ENCODE measurements around the gene TMEM169. TPM values are rescaled to one million over a fixed set of nuclear protein-coding genes. Genes with fewer than 3 reads are reported as not detected.

The TMEM169 gene
- total and polyA plus RNA-seq, 9 of the 15 experiments (the other 6 are each of a cell fraction or from before 2014, with no cell fraction given): 0.01 to 0.09 (median 0.04) TPM; not detected in 5

GRCh38 chr2:216142540-216142939, 60.8 kb downstream of the TMEM169 start:
- BruUV-seq (replicated peaks): no TSS peak
- 100% methylated on average over 1 of the region's 1 CpG for WGBS (ENCODE audit: insufficient coverage, low coverage, missing lambda C conversion rate)
- CTCF ChIA-PET (ENCODE audit: low intra/inter-chr PET ratio): no interaction called here
- TF ChIP-seq E2F5 (CRISPR knock-in tag; IDR thresholded peaks at IDR 0.05): no peak
- TF ChIP-seq MNT (conservative IDR thresholded peaks at IDR 0.05): no peak
- no peak for TF ChIP-seq CHD1 (IDR thresholded peaks at IDR 0.05; ENCODE audit: low read length)
- TF ChIP-seq NFXL1 (CRISPR knock-in tag; IDR thresholded peaks at IDR 0.05): no peak
- TF ChIP-seq CLOCK (CRISPR knock-in tag; IDR thresholded peaks at IDR 0.05; ENCODE audit: borderline replicate concordance): no peak
- TF ChIP-seq ZNF311 (CRISPR knock-in tag; IDR thresholded peaks at IDR 0.05): no peak
- TF ChIP-seq SIN3B (IDR thresholded peaks at IDR 0.05; ENCODE audit: low read depth): no peak
- TF ChIP-seq ZNF41 (CRISPR knock-in tag; conservative IDR thresholded peaks at IDR 0.05): no peak
- Histone ChIP-seq H3K9me3 (replicated peaks; ENCODE audit: control insufficient read depth, insufficient read depth, low read depth, low read length) (no peaks in the 10 kb centered on the region), H3K9ac (ENCODE audit: insufficient read depth in 1 of 2, low read depth in 2 of 2, low read length in 2 of 2) (no peak overlapping the region), H3K4me3 (no peak overlapping the region), H2AFZ (ENCODE audit: low read depth, low read length) (no peak overlapping the region), H3K27ac (ENCODE audit: extremely low read depth, low read depth, low read length) (no peak overlapping the region), H3K27me3 (ENCODE audit: control insufficient read depth in 2 of 2, insufficient read depth in 2 of 2, low read length in 2 of 2) (no peaks in the 10 kb centered on the region), H3K4me1 (replicated peaks in 1 of 2; ENCODE audit: control insufficient read depth in 2 of 2, insufficient read depth in 2 of 2, low read length in 2 of 2) (no peaks in the 10 kb centered on the region), H3K4me2 (ENCODE audit: insufficient read depth, low read length) (no peak overlapping the region), H3K79me2 (ENCODE audit: control insufficient read depth, insufficient read depth, low read length) (no peaks in the 10 kb centered on the region; the same call in 2 of the 3 replicates), H3K9me1 (ENCODE audit: control insufficient read depth, insufficient read depth, low read length) (no peaks in the 10 kb centered on the region), H3K36me3 (ENCODE audit: control insufficient read depth, insufficient read depth, low read length) (peaks cover 97% of the 10 kb centered on the region), H4K20me1 (replicated peaks; ENCODE audit: control insufficient read depth, insufficient read depth, low read length) (no peaks in the 10 kb centered on the region)
- in situ Hi-C loops (cut with MboI): no loop called here
- no peak for FAIRE-seq
- no peak for ATAC-seq
- POLR2A ChIA-PET: no interaction called here
- no peak for DNase-seq (ENCODE audit: extremely low read depth in 1 of 4, low spot score in 3 of 4)
- intact Hi-C loops (cut with micrococcal nuclease): no loop called here

Data from K562 (cell line).